VCaP (cell line): ENCODE results near the gene IL24.

Source experiments
- H3K27ac ChIP-seq: fragments of 450-650 bp; 2 replicates; pipeline ENCODE4 v1.5.1; 2017
- CTCF ChIP-seq: fragments of 450-650 bp; conservative IDR thresholded peaks from 2 replicates; pipeline ENCODE4 v1.5.1; 2017; ENCODE audit warnings: mild to moderate bottlenecking, moderate library complexity

Gene IL24

GRCh38 chr1:206867716-206868115, 29.5 kb upstream of the IL24 start:
- TF ChIP-seq CTCF: no peak
- no peak overlapping the region for H3K27ac ChIP-seq

- TF ChIP-seq CTCF: no peak
- no peak overlapping the region for H3K27ac ChIP-seq
These were observed 29.0 kb upstream of the IL24 start for GRCh38 chr1:206868264-206868663.

- H3K27ac ChIP-seq: no peak overlapping the region
- TF ChIP-seq CTCF: no peak
These were observed 25.1 kb upstream of the IL24 start for GRCh38 chr1:206872139-206872538.

- TF ChIP-seq CTCF: no peak
- H3K27ac ChIP-seq: no peak overlapping the region
These were observed 23.5 kb upstream of the IL24 start for GRCh38 chr1:206873603-206874188.

- TF ChIP-seq CTCF: no peak
These were observed 21.4 kb upstream of the IL24 start for GRCh38 chr1:206875752-206876377.

GRCh38 chr1:206878456-206878855, 18.8 kb upstream of the IL24 start:
- TF ChIP-seq CTCF: no peak
- H3K27ac ChIP-seq: no peak overlapping the region

More at GRCh38 chr1:206875752-206876377, 21.4 kb upstream of the IL24 start:
- H3K27ac ChIP-seq: no peak overlapping the region

- TF ChIP-seq CTCF: no peak
- no peak overlapping the region for H3K27ac ChIP-seq
These were observed 16.9 kb upstream of the IL24 start for GRCh38 chr1:206880314-206880713.
